Thoracic aorta (tissue), 2 donors: Measurements from ENCODE around the gene CHCHD6. TPM values are rescaled to one million over a fixed set of nuclear protein-coding genes. Genes with fewer than 3 reads are reported as not detected.

Experiments
- ATAC-seq: fragments of 150-250 bp; one replicate; pipeline ENCODE4 v1.8.0; 2017; ENCODE audit warnings: low read depth; ENCODE audit not compliant: insufficient number of reproducible peaks, low FRiP score
- DNase-seq: peaks from one replicate; pipeline ENCODE4 v3.0.0-alpha.2; 2020; ENCODE audit warnings: low spot score
- H3K27ac ChIP-seq, 2 donors: fragments of 200-600 bp; sonication (generic); 1 replicate in 1 of 2; 2 replicates in 1 of 2; pipeline ENCODE4 v1.5.1; 2016; ENCODE audit warnings: mild to moderate bottlenecking in 2 of 2, moderate library complexity in 2 of 2
- H3K27me3 ChIP-seq: fragments of 200-600 bp; sonication (generic); replicated peaks from 2 replicates; pipeline ENCODE4 v1.6.0; 2016; ENCODE audit warnings: mild to moderate bottlenecking; ENCODE audit not compliant: insufficient read depth
- H3K36me3 ChIP-seq: fragments of 200-600 bp; sonication (generic); one replicate; pipeline ENCODE4 v1.5.1; 2016
- H3K4me1 ChIP-seq, 2 donors: fragments of 200-600 bp; sonication (generic); 1 replicate in 1 of 2; 2 replicates in 1 of 2; pipeline versions ENCODE4 v1.5.1 to v1.6.0; 2016; ENCODE audit warnings: low read depth in 2 of 2, mild to moderate bottlenecking in 1 of 2; ENCODE audit not compliant: control insufficient read depth in 1 of 2
- H3K4me3 ChIP-seq: fragments of 200-600 bp; sonication (generic); 2 replicates; pipeline ENCODE4 v1.5.1; 2016; ENCODE audit warnings: mild to moderate bottlenecking
- H3K9me3 ChIP-seq: fragments of 200-600 bp; sonication (generic); 2 replicates; pipeline ENCODE4 v1.5.1; 2016
- CTCF ChIP-seq: fragments of 200-600 bp; sonication (generic); IDR thresholded peaks from one replicate; pipeline ENCODE4 v1.5.1; 2019; ENCODE audit warnings: antibody characterized with exemption
- total RNA-seq, 2 donors: library from RNA; depleted of rRNA; stranded (reverse); fragments of >200 nt; gene quantifications; one replicate each; pipeline versions ENCODE4 v1.1.0 to v1.2.3, GENCODE V29; 2016

The CHCHD6 gene
- total RNA-seq, 2 donors from 2014 or later, result 12.5 to 17.1 TPM

- Histone ChIP-seq H3K36me3 (no peaks in the 10 kb centered on the region), H3K9me3 (no peaks in the 10 kb centered on the region), H3K27me3 (no peaks in the 10 kb centered on the region), H3K4me3 (no peak overlapping the region), H3K4me1 (peaks cover 16 to 28% of the 10 kb centered on the region in 2 donors), H3K27ac (no peak overlapping the region)
- ATAC-seq (no peak), DNase-seq (no peak)
- no peak for TF ChIP-seq CTCF
Observed at GRCh38 chr3:126958638-126959085, 254.6 kb downstream of the CHCHD6 start.

- no peak for DNase-seq
- Histone ChIP-seq H3K4me1 (peaks cover 16 to 28% of the 10 kb centered on the region in 2 donors), H3K4me3 (no peak overlapping the region), H3K27me3 (no peaks in the 10 kb centered on the region), H3K36me3 (no peaks in the 10 kb centered on the region), H3K27ac (no peak overlapping the region), H3K9me3 (no peaks in the 10 kb centered on the region)
- ATAC-seq, result no peak
- no peak for TF ChIP-seq CTCF
Observed at GRCh38 chr3:126959136-126959920, 255.3 kb downstream of the CHCHD6 start.

- no peaks in the 10 kb centered on the region for H3K36me3 ChIP-seq
- ATAC-seq (no peak), DNase-seq (no peak)
- no peak for TF ChIP-seq CTCF
- H3K27ac ChIP-seq, result no peak overlapping the region
- H3K9me3 ChIP-seq, result no peaks in the 10 kb centered on the region
- no peaks in the 10 kb centered on the region for H3K27me3 ChIP-seq
- H3K4me3 ChIP-seq, result no peak overlapping the region
- peaks cover 16 to 28% of the 10 kb centered on the region in 2 donors for H3K4me1 ChIP-seq
Observed at GRCh38 chr3:126959921-126960603, 256.0 kb downstream of the CHCHD6 start.

- TF ChIP-seq CTCF, result no peak
- DNase-seq (no peak), ATAC-seq (no peak)
- Histone ChIP-seq H3K27me3 (no peaks in the 10 kb centered on the region), H3K27ac (peak overlapping the region; percentile 31 to 71), H3K9me3 (no peaks in the 10 kb centered on the region), H3K4me1 (peaks cover 16 to 28% of the 10 kb centered on the region in 2 donors), H3K36me3 (no peaks in the 10 kb centered on the region), H3K4me3 (no peak overlapping the region)
Observed at GRCh38 chr3:126960604-126960995, 256.6 kb downstream of the CHCHD6 start.

- Histone ChIP-seq H3K27ac (peak overlapping the region; percentile 31 to 71), H3K4me1 (peaks cover 16 to 28% of the 10 kb centered on the region in 2 donors), H3K9me3 (no peaks in the 10 kb centered on the region), H3K4me3 (no peak overlapping the region), H3K27me3 (no peaks in the 10 kb centered on the region), H3K36me3 (no peaks in the 10 kb centered on the region)
- peak; percentile 71 for ATAC-seq
- peak; percentile 70 for DNase-seq
- no peak for TF ChIP-seq CTCF
Observed at GRCh38 chr3:126961191-126961790, 257.3 kb downstream of the CHCHD6 start.
